Activated CD4-positive, alpha-beta T cell treated with anti-CD3 and anti-CD28 coated beads for 36 hours (primary cell): ENCODE measurements around the gene GPR42. TPM values are rescaled to one million over a fixed set of nuclear protein-coding genes. Genes with fewer than 3 reads are reported as not detected.

ENCODE experiments used
- ATAC-seq: fragments of 200-7000 bp; cut with Tn5 transposase; one replicate; pipeline ENCODE4 v1.10.0; 2021; ENCODE audit warnings: mild to moderate bottlenecking, moderate library complexity
- CTCF ChIA-PET: fragments of 350-600 bp; sonication (Branson Sonifier 250); formaldehyde crosslinking; loops from one replicate; lab custom pipeline; 2021; ENCODE audit warnings: antibody characterized with exemption; lab: Charles Lee
- POLR2A ChIA-PET: fragments of 350-600 bp; sonication (Branson Sonifier 250); formaldehyde crosslinking; loops from one replicate; lab custom pipeline; 2021; ENCODE audit warnings: antibody characterized with exemption, inconsistent platforms; lab: Charles Lee
- DNase-seq: peaks from one replicate; pipeline ENCODE4 v3.0.0-alpha.2; 2020
- H3K27ac Mint-ChIP-seq: one replicate; pipeline ENCODE4 v1.8.0; 2021; ENCODE audit warnings: mixed read lengths
- H3K27me3 Mint-ChIP-seq: one replicate; pipeline ENCODE4 v1.8.0; 2021; ENCODE audit warnings: mixed read lengths
- H3K36me3 Mint-ChIP-seq: one replicate; pipeline ENCODE4 v1.8.0; 2021; ENCODE audit warnings: low read depth, mixed read lengths
- H3K4me1 Mint-ChIP-seq: one replicate; pipeline ENCODE4 v1.8.0; 2021; ENCODE audit warnings: mixed read lengths
- H3K4me3 Mint-ChIP-seq: one replicate; pipeline ENCODE4 v1.8.0; 2021; ENCODE audit warnings: mild to moderate bottlenecking, moderate library complexity, mixed read lengths
- H3K9me3 Mint-ChIP-seq: one replicate; pipeline ENCODE4 v1.8.0; 2021; ENCODE audit warnings: low read depth, mixed read lengths
- intact Hi-C, 2 experiments: fragments of 100-400 bp; cut with DNase I in 1 of 2; cut with micrococcal nuclease in 1 of 2; formaldehyde crosslinking; loops; one replicate each; pipeline versions ENCODE4 v1.14.2 to v1.15.1; 2022 to 2024; cut with DNase I, micrococcal nuclease
- total RNA-seq, 2 experiments: library from RNA; stranded (reverse); gene quantifications; one replicate each; pipeline ENCODE4 v1.2.3, GENCODE V29; 2021

Gene GPR42
- total RNA-seq, 2 experiments from 2014 or later: 0.54 to 1.1 TPM

- intact Hi-C loops: no loop called here
These were observed 11.1 kb downstream of the GPR42 start for GRCh38 chr19:35381926-35382325.

GRCh38 chr19:35383536-35383935 is 12.7 kb downstream of the GPR42 start:
- ATAC-seq: no peak
- no peak for DNase-seq
- H3K4me3 Mint-ChIP-seq: no peak overlapping the region
- POLR2A ChIA-PET: no interaction called here
- H3K36me3 Mint-ChIP-seq: peaks cover 2% of the 10 kb centered on the region
- no peak overlapping the region for H3K27ac Mint-ChIP-seq
- H3K4me1 Mint-ChIP-seq: no peaks in the 10 kb centered on the region
- CTCF ChIA-PET: interaction anchor here (0.7 to 1.2 kb wide), 2 partner anchors 17 to 85 kb away, joined by 3 read pairs; no protein-coding TSS in a partner anchor
- peaks cover 13% of the 10 kb centered on the region for H3K27me3 Mint-ChIP-seq
- intact Hi-C loops: no loop called here
- peaks cover 8% of the 10 kb centered on the region for H3K9me3 Mint-ChIP-seq

More at GRCh38 chr19:35381926-35382325, 11.1 kb downstream of the GPR42 start:
- no peaks in the 10 kb centered on the region for H3K4me1 Mint-ChIP-seq
- no peak overlapping the region for H3K27ac Mint-ChIP-seq
- ATAC-seq (no peak), DNase-seq (no peak)
- peaks cover 17% of the 10 kb centered on the region for H3K27me3 Mint-ChIP-seq
- ChIA-PET POLR2A (no interaction called here), CTCF (no interaction called here)
- H3K36me3 Mint-ChIP-seq: peaks cover 2% of the 10 kb centered on the region
- no peak overlapping the region for H3K4me3 Mint-ChIP-seq
- peaks cover 7% of the 10 kb centered on the region for H3K9me3 Mint-ChIP-seq

- ChIA-PET CTCF (interaction anchor here (1.0 kb wide), 1 partner anchor 70 kb away, joined by 3 read pairs; no protein-coding TSS in a partner anchor), POLR2A (interaction anchor here (0.6 kb wide), 1 partner anchor 12 kb away, joined by 11 read pairs; no protein-coding TSS in a partner anchor)
- H3K36me3 Mint-ChIP-seq: peaks cover 2% of the 10 kb centered on the region
These were observed 17.6 kb downstream of the GPR42 start for GRCh38 chr19:35388277-35389054.

GRCh38 chr19:35389192-35389861 is 18.5 kb downstream of the GPR42 start:
- Mint-ChIP-seq H3K4me3 (no peak overlapping the region), H3K27me3 (peaks cover 8% of the 10 kb centered on the region), H3K9me3 (peaks cover 8% of the 10 kb centered on the region), H3K27ac (no peak overlapping the region), H3K4me1 (no peaks in the 10 kb centered on the region), H3K36me3 (peaks cover 2% of the 10 kb centered on the region)
- intact Hi-C loops: no loop called here
- DNase-seq (no peak), ATAC-seq (no peak)
- ChIA-PET CTCF (no interaction called here), POLR2A (no interaction called here)

More at GRCh38 chr19:35388277-35389054, 17.6 kb downstream of the GPR42 start:
- no peaks in the 10 kb centered on the region for H3K4me1 Mint-ChIP-seq
- H3K4me3 Mint-ChIP-seq: no peak overlapping the region
- no peak for DNase-seq
- intact Hi-C loops: no loop called here
- H3K27me3 Mint-ChIP-seq: peaks cover 6% of the 10 kb centered on the region
- no peak for ATAC-seq
- no peak overlapping the region for H3K27ac Mint-ChIP-seq
- H3K9me3 Mint-ChIP-seq: peaks cover 8% of the 10 kb centered on the region

- Mint-ChIP-seq H3K27me3 (peaks cover 4% of the 10 kb centered on the region), H3K9me3 (no peaks in the 10 kb centered on the region), H3K27ac (no peak overlapping the region), H3K4me3 (no peak overlapping the region), H3K4me1 (no peaks in the 10 kb centered on the region), H3K36me3 (no peaks in the 10 kb centered on the region)
- CTCF ChIA-PET: no interaction called here
- intact Hi-C loops: no loop called here
- DNase-seq: no peak
- no peak for ATAC-seq
- POLR2A ChIA-PET: no interaction called here
These were observed 22.2 kb downstream of the GPR42 start for GRCh38 chr19:35392742-35393715.

- Mint-ChIP-seq H3K4me3 (no peak overlapping the region), H3K4me1 (no peaks in the 10 kb centered on the region), H3K9me3 (no peaks in the 10 kb centered on the region), H3K27ac (no peak overlapping the region), H3K27me3 (peaks cover 4% of the 10 kb centered on the region), H3K36me3 (no peaks in the 10 kb centered on the region)
- POLR2A ChIA-PET: no interaction called here
- intact Hi-C loops: no loop called here
- ATAC-seq: no peak
- CTCF ChIA-PET: no interaction called here
- no peak for DNase-seq
These were observed 24.7 kb downstream of the GPR42 start for GRCh38 chr19:35395382-35396199.

- H3K27me3 Mint-ChIP-seq: peaks cover 2% of the 10 kb centered on the region
- no peak overlapping the region for H3K27ac Mint-ChIP-seq
- peaks cover under 1% of the 10 kb centered on the region for H3K4me1 Mint-ChIP-seq
- H3K9me3 Mint-ChIP-seq: no peaks in the 10 kb centered on the region
- no peaks in the 10 kb centered on the region for H3K36me3 Mint-ChIP-seq
- ATAC-seq: no peak
- no peak for DNase-seq
- POLR2A ChIA-PET: no interaction called here
- no peak overlapping the region for H3K4me3 Mint-ChIP-seq
- CTCF ChIA-PET: no interaction called here
- intact Hi-C loops: no loop called here
These were observed 25.5 kb downstream of the GPR42 start for GRCh38 chr19:35396240-35396885.

- no peak overlapping the region for H3K27ac Mint-ChIP-seq
- no peaks in the 10 kb centered on the region for H3K36me3 Mint-ChIP-seq
- ChIA-PET CTCF (no interaction called here), POLR2A (no interaction called here)
- H3K4me3 Mint-ChIP-seq: no peak overlapping the region
- DNase-seq (no peak), ATAC-seq (no peak)
- H3K4me1 Mint-ChIP-seq: peaks cover 2% of the 10 kb centered on the region
- intact Hi-C loops: no loop called here
- H3K27me3 Mint-ChIP-seq: peaks cover 2% of the 10 kb centered on the region
- no peaks in the 10 kb centered on the region for H3K9me3 Mint-ChIP-seq
These were observed 26.2 kb downstream of the GPR42 start for GRCh38 chr19:35397064-35397463.

- no peak overlapping the region for H3K27ac Mint-ChIP-seq
- H3K4me1 Mint-ChIP-seq: peaks cover 2% of the 10 kb centered on the region
- ChIA-PET CTCF (no interaction called here), POLR2A (no interaction called here)
- no peaks in the 10 kb centered on the region for H3K9me3 Mint-ChIP-seq
- ATAC-seq (no peak), DNase-seq (no peak)
- H3K27me3 Mint-ChIP-seq: peaks cover 2% of the 10 kb centered on the region
- intact Hi-C loops: no loop called here
- H3K36me3 Mint-ChIP-seq: no peaks in the 10 kb centered on the region
- H3K4me3 Mint-ChIP-seq: no peak overlapping the region
These were observed 27.7 kb downstream of the GPR42 start for GRCh38 chr19:35398570-35398969.

GRCh38 chr19:35399231-35399630 is 28.4 kb downstream of the GPR42 start:
- CTCF ChIA-PET: no interaction called here
- H3K4me1 Mint-ChIP-seq: peaks cover 2% of the 10 kb centered on the region
- intact Hi-C loops: no loop called here

More at GRCh38 chr19:35399231-35399630, 28.4 kb downstream of the GPR42 start:
- no peaks in the 10 kb centered on the region for H3K27me3 Mint-ChIP-seq
- no peak overlapping the region for H3K4me3 Mint-ChIP-seq
- ATAC-seq (no peak), DNase-seq (no peak)
- H3K36me3 Mint-ChIP-seq: no peaks in the 10 kb centered on the region
- no peak overlapping the region for H3K27ac Mint-ChIP-seq
- POLR2A ChIA-PET: no interaction called here
- H3K9me3 Mint-ChIP-seq: no peaks in the 10 kb centered on the region
